OCI-LY3 (cell line): ENCODE measurements around the gene ANKRD6.

Source experiments
- H2AFZ ChIP-seq: fragments of 200-600, 300-600 bp; shearing (Covaris generic); 2 replicates; pipeline ENCODE4 v1.6.0; 2014; ENCODE audit warnings: antibody characterized with exemption, low read depth, low read length
- H3K27ac ChIP-seq: fragments of 200-600, 300-600 bp; sonication (generic); 2 replicates; pipeline ENCODE4 v1.5.1; 2014; ENCODE audit warnings: mild to moderate bottlenecking, low read length, moderate library complexity, mixed read lengths
- H3K27me3 ChIP-seq: fragments of 200-600, 300-600 bp; sonication (generic); 2 replicates; pipeline ENCODE4 v1.6.1; 2014; ENCODE audit warnings: low read depth, low read length, mixed read lengths
- H3K36me3 ChIP-seq: fragments of 200-600, 300-600 bp; sonication (generic); replicated peaks from 2 replicates; pipeline ENCODE3; 2014; ENCODE audit warnings: low read depth, low read length, mixed read lengths
- H3K4me1 ChIP-seq: fragments of 300-600, 200-600 bp; sonication (generic); 2 replicates; pipeline ENCODE4 v1.6.1; 2014; ENCODE audit warnings: low read length, mixed read lengths
- H3K4me2 ChIP-seq: fragments of 200-600, 300-600 bp; sonication (generic); 2 replicates; pipeline ENCODE4 v1.6.1; 2014; ENCODE audit warnings: low read length, mixed read lengths
- H3K4me3 ChIP-seq: fragments of 300-600, 200-600 bp; sonication (generic); 2 replicates; pipeline ENCODE4 v1.5.1; 2014; ENCODE audit warnings: antibody characterized with exemption, mild to moderate bottlenecking, low read length, moderate library complexity
- H3K79me2 ChIP-seq: fragments of 300-600, 200-600 bp; shearing (Covaris generic); 2 replicates; pipeline ENCODE4 v1.6.1; 2014; ENCODE audit warnings: mild to moderate bottlenecking, low read length, mixed read lengths
- H3K9ac ChIP-seq: fragments of 300-600, 200-600 bp; shearing (Covaris generic); 2 replicates; pipeline ENCODE4 v1.6.0; 2014; ENCODE audit warnings: mild to moderate bottlenecking, low read length, moderate library complexity
- H3K9me3 ChIP-seq: fragments of 200-600, 300-600 bp; shearing (Covaris generic); 2 replicates; pipeline ENCODE4 v1.6.1; 2014; ENCODE audit warnings: low read length, mixed read lengths; ENCODE audit not compliant: insufficient read depth
- H4K20me1 ChIP-seq: fragments of 200-600, 300-600 bp; sonication (generic); 2 replicates; pipeline ENCODE4 v1.6.1; 2016; ENCODE audit warnings: low read length, mixed read lengths; ENCODE audit not compliant: insufficient read depth
- CTCF ChIP-seq: fragments of 200-600, 300-600 bp; sonication (generic); IDR thresholded peaks from 2 replicates; pipeline ENCODE4 v1.5.1; 2014; ENCODE audit warnings: antibody characterized with exemption, low read length, low read depth
- EZH2phosphoT487 ChIP-seq: fragments of 200-600 bp; shearing (Covaris generic); IDR thresholded peaks from 2 replicates; pipeline ENCODE4 v1.6.1; 2018; ENCODE audit warnings: antibody characterized with exemption, mixed run types, low read depth

Gene ANKRD6

GRCh38 chr6:89505847-89506246 lies 72.9 kb downstream of the ANKRD6 start:
- H3K79me2 ChIP-seq, result no peaks in the 10 kb centered on the region
- H3K4me2 ChIP-seq, result no peak overlapping the region
- H3K27me3 ChIP-seq, result 0 out of 2 replicates have a peak, but pooled peaks cover 3% of the 10 kb centered on the region
- H3K9me3 ChIP-seq, result no peaks in the 10 kb centered on the region
- H4K20me1 ChIP-seq, result no peaks in the 10 kb centered on the region
- H3K27ac ChIP-seq, result no peak overlapping the region
- no peak overlapping the region for H3K4me3 ChIP-seq
- H2AFZ ChIP-seq, result no peak overlapping the region
- no peaks in the 10 kb centered on the region for H3K36me3 ChIP-seq
- H3K4me1 ChIP-seq, result no peaks in the 10 kb centered on the region
- TF ChIP-seq CTCF (no peak), EZH2phosphoT487 (no peak)
- H3K9ac ChIP-seq, result no peak overlapping the region

- Histone ChIP-seq H2AFZ (no peak overlapping the region), H3K4me1 (no peaks in the 10 kb centered on the region), H3K4me3 (no peak overlapping the region), H3K27ac (no peak overlapping the region), H3K27me3 (no peaks in the 10 kb centered on the region), H3K9me3 (no peaks in the 10 kb centered on the region), H3K79me2 (no peaks in the 10 kb centered on the region), H4K20me1 (no peaks in the 10 kb centered on the region), H3K9ac (no peak overlapping the region), H3K4me2 (no peak overlapping the region), H3K36me3 (no peaks in the 10 kb centered on the region)
- TF ChIP-seq EZH2phosphoT487, result no peak
- TF ChIP-seq CTCF, result no peak
Observed at GRCh38 chr6:89506716-89507617, 74.0 kb downstream of the ANKRD6 start.

- Histone ChIP-seq H3K4me1 (no peaks in the 10 kb centered on the region), H3K9me3 (no peaks in the 10 kb centered on the region), H3K4me2 (no peak overlapping the region), H3K36me3 (no peaks in the 10 kb centered on the region), H4K20me1 (no peaks in the 10 kb centered on the region), H3K27ac (no peak overlapping the region), H3K9ac (no peak overlapping the region), H3K79me2 (no peaks in the 10 kb centered on the region), H3K27me3 (no peaks in the 10 kb centered on the region), H3K4me3 (no peak overlapping the region), H2AFZ (no peak overlapping the region)
- no peak for TF ChIP-seq CTCF
- no peak for TF ChIP-seq EZH2phosphoT487
Observed at GRCh38 chr6:89508755-89509563, 76.0 kb downstream of the ANKRD6 start.

- H3K36me3 ChIP-seq, result no peaks in the 10 kb centered on the region
- no peak for TF ChIP-seq CTCF
- no peak for TF ChIP-seq EZH2phosphoT487
- no peak overlapping the region for H3K27ac ChIP-seq
- no peak overlapping the region for H2AFZ ChIP-seq
- H3K27me3 ChIP-seq, result no peaks in the 10 kb centered on the region
- no peaks in the 10 kb centered on the region for H4K20me1 ChIP-seq
- no peak overlapping the region for H3K4me3 ChIP-seq
- no peak overlapping the region for H3K4me2 ChIP-seq
- no peaks in the 10 kb centered on the region for H3K79me2 ChIP-seq
- H3K9me3 ChIP-seq, result no peaks in the 10 kb centered on the region
- H3K9ac ChIP-seq, result no peak overlapping the region
- H3K4me1 ChIP-seq, result no peaks in the 10 kb centered on the region
Observed at GRCh38 chr6:89509777-89510281, 76.9 kb downstream of the ANKRD6 start.
